Thyroid gland (tissue), 4 donors: ENCODE results near the gene RGMB. TPM values are rescaled to one million over a fixed set of nuclear protein-coding genes. Genes with fewer than 3 reads are reported as not detected.
A peak's percentile ranks its signal among the peaks of the same experiment; 100 is the strongest.

Source experiments
- DNase-seq, 2 donors: peaks; one replicate each; pipeline ENCODE4 v3.0.0-alpha.2; 2019
- H3K27ac ChIP-seq, 3 donors: fragments of 200-600 bp; sonication (generic); 1 replicate in 2 of 3; 2 replicates in 1 of 3; pipeline ENCODE4 v1.5.1; 2016 to 2019; ENCODE audit warnings: mild to moderate bottlenecking in 1 of 3, moderate library complexity in 1 of 3
- H3K27me3 ChIP-seq: fragments of 200-600 bp; sonication (generic); one replicate; pipeline ENCODE4 v1.5.1; 2019
- H3K36me3 ChIP-seq, 2 donors: fragments of 200-600 bp; sonication (generic); one replicate each; pipeline ENCODE4 v1.5.1; 2016 to 2019
- H3K4me1 ChIP-seq, 2 donors: fragments of 200-600 bp; sonication (generic); one replicate each; pipeline ENCODE4 v1.5.1; 2017 to 2019
- H3K4me3 ChIP-seq, 3 donors: fragments of 200-600 bp; sonication (generic); replicated peaks in 1 of 3; 1 replicate in 2 of 3; 2 replicates in 1 of 3; pipeline ENCODE4 v1.5.1; 2016; ENCODE audit warnings: mild to moderate bottlenecking in 1 of 3
- H3K9me3 ChIP-seq: fragments of 200-600 bp; sonication (generic); one replicate; pipeline ENCODE4 v1.5.1; 2017
- POLR2A ChIP-seq, 2 donors: fragments of 450-650 bp; IDR thresholded peaks; one replicate each; pipeline ENCODE4 v1.6.1; 2017; ENCODE audit warnings: antibody characterized with exemption in 2 of 2, mild to moderate bottlenecking in 2 of 2, moderate library complexity in 1 of 2
- WGBS, 2 donors: methylation state at CpG; one replicate each; pipeline ENCODE4 v1.1.5; 2017; 5-methylcytosine and 5-hydroxymethylcytosine counted together
- intact Hi-C: fragments of 100-400 bp; cut with DNase I; formaldehyde crosslinking; loops from one replicate; pipeline ENCODE4 v1.15.1; 2023
- total RNA-seq, 4 donors: library from RNA; depleted of rRNA; stranded (reverse); fragments of >200 nt; gene quantifications; one replicate each; pipeline ENCODE4 v1.2.3, GENCODE V29; 2016
- TF ChIP-seq, protein P1 (sequence below), 6 experiments: fragments of 200-600 bp in 3 of 6; fragments of 450-650 bp in 3 of 6; sonication (generic) in 3 of 6; IDR thresholded peaks; one replicate each; pipeline ENCODE4 v1.5.1; 2016 to 2019; ENCODE audit warnings: antibody characterized with exemption in 6 of 6, mild to moderate bottlenecking in 2 of 6, inconsistent platforms in 1 of 6, moderate library complexity in 1 of 6

Gene RGMB
- total RNA-seq, 4 donors from 2014 or later = 25.3 to 29.7 (median 27.5) TPM

DNA sequence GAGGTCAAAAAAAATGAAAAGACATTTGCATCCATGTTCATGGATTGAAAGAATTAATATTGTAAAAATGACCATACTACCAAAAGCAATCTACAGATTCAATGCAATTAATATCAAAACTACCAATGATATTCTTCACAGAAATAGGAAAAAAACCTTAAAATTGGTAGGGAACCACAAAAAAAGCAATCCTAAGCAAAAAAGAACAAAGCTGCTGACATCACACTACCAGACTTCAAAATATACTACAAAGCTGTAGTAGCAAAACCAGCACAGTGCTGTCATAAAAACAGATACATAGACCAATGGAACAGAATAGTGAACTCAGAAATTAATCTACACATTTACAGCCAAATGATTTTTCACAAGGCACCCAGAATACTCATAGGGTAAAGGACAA is 34.3 kb downstream of the RGMB start:
- intact Hi-C loops = no loop called here
- Histone ChIP-seq H3K9me3 (no peaks in the 10 kb centered on the region), H3K4me1 (no peaks in the 10 kb centered on the region), H3K27ac (no peak overlapping the region), H3K27me3 (no peaks in the 10 kb centered on the region), H3K36me3 (no peaks in the 10 kb centered on the region), H3K4me3 (no peak overlapping the region)
- TF ChIP-seq, protein P1, sequence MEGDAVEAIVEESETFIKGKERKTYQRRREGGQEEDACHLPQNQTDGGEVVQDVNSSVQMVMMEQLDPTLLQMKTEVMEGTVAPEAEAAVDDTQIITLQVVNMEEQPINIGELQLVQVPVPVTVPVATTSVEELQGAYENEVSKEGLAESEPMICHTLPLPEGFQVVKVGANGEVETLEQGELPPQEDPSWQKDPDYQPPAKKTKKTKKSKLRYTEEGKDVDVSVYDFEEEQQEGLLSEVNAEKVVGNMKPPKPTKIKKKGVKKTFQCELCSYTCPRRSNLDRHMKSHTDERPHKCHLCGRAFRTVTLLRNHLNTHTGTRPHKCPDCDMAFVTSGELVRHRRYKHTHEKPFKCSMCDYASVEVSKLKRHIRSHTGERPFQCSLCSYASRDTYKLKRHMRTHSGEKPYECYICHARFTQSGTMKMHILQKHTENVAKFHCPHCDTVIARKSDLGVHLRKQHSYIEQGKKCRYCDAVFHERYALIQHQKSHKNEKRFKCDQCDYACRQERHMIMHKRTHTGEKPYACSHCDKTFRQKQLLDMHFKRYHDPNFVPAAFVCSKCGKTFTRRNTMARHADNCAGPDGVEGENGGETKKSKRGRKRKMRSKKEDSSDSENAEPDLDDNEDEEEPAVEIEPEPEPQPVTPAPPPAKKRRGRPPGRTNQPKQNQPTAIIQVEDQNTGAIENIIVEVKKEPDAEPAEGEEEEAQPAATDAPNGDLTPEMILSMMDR (IDR thresholded peaks at IDR 0.05) = no peak
- no peak for TF ChIP-seq POLR2A (IDR thresholded peaks at IDR 0.05)
- no peak for DNase-seq

DNA sequence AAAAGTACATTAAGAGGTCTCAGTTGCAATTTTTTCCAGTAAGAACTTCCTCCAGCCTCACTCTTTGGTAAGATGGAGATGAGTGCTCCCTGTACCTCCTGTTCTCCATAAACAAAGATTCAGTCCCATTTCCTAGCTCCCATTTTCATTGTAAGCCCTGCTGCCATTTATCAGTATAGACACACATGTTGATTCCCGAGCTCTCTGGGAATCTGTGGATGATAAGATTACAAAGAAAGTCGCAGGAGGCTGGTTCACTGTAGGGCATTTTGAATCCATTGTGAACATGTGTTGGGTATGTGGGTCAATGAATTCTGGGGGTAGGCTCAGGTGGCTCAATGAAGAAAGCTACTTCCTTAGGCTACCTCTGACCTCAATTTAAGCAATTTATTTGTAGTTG is 36.7 kb downstream of the RGMB start:
- no peak for TF ChIP-seq POLR2A (IDR thresholded peaks at IDR 0.05)
- TF ChIP-seq, protein P1 (IDR thresholded peaks at IDR 0.05) = no peak
- Histone ChIP-seq H3K27ac (no peak overlapping the region), H3K9me3 (no peaks in the 10 kb centered on the region), H3K27me3 (no peaks in the 10 kb centered on the region), H3K4me1 (no peaks in the 10 kb centered on the region), H3K36me3 (no peaks in the 10 kb centered on the region), H3K4me3 (no peak overlapping the region)
- intact Hi-C loops = no loop called here
- no peak for DNase-seq
- WGBS, 2 donors = 43 to 48% methylated on average over 2 of the region's 2 CpGs

DNA sequence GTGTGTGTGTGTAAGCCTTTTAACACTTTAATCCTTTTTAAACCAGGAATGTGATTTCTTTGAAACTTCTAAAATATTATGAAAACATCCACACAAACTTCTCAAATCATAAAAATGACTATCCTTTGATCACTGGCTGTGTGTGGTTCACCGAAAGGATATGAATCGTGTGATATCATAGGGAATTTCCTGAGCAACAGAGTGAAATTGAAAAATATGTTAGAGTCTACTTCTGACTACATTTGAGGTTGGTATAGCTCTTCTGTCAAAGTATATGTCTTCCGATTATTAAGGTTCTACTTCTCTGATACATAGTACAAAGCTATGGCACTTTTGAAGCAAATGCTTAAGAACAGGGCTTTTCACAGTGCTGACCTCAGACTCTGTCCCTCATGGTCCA is 40.3 kb downstream of the RGMB start:
- Histone ChIP-seq H3K27me3 (no peaks in the 10 kb centered on the region), H3K4me1 (no peaks in the 10 kb centered on the region), H3K4me3 (no peak overlapping the region), H3K36me3 (no peaks in the 10 kb centered on the region), H3K27ac (no peak overlapping the region), H3K9me3 (no peaks in the 10 kb centered on the region)
- TF ChIP-seq POLR2A (IDR thresholded peaks at IDR 0.05) = no peak
- TF ChIP-seq, protein P1 (IDR thresholded peaks at IDR 0.05) = no peak
- no peak for DNase-seq
- intact Hi-C loops = no loop called here
- 80 to 91% methylated on average over 3 of the region's 3 CpGs for WGBS, 2 donors

DNA sequence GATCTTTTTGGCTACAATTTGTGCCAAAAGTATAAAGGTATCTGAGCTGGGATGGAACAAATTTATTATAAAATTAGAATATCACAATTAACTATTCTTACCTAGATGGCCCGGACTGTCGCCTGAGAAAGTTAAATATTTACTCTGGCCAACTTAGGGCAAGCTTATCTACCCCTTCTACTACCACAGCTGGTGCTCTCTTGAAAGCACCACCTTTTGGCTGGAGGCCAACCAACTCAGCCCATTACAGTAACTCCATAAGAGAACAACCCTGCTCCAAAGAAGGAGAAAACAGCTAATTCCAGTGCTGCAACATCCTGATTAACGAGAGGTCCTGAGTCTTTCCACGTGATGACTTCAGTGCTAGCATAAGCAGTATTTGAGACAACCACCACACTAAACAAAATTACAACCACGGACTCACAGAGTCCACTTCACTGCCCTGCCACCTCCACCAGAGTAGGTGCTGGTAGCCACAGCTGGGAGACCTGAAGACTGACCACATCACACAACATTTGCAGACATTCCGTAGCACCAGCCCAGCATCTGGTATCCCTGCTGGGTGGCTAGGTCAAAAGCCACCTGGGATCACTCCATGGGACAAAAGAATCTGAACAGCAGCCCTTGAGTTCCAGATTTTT is 43.2 kb downstream of the RGMB start:
- H3K4me3 ChIP-seq = no peak overlapping the region
- H3K27ac ChIP-seq = no peak overlapping the region
- no peaks in the 10 kb centered on the region for H3K4me1 ChIP-seq
- WGBS, 2 donors = 56 to 61% methylated on average over 6 of the region's 6 CpGs
- no peaks in the 10 kb centered on the region for H3K27me3 ChIP-seq
- intact Hi-C loops = no loop called here
- peak; percentile 67 to 72 for DNase-seq
- no peak for TF ChIP-seq POLR2A (IDR thresholded peaks at IDR 0.05)
- TF ChIP-seq, protein P1 (IDR thresholded peaks at IDR 0.05) = no peak
- no peaks in the 10 kb centered on the region for H3K36me3 ChIP-seq
- no peaks in the 10 kb centered on the region for H3K9me3 ChIP-seq

DNA sequence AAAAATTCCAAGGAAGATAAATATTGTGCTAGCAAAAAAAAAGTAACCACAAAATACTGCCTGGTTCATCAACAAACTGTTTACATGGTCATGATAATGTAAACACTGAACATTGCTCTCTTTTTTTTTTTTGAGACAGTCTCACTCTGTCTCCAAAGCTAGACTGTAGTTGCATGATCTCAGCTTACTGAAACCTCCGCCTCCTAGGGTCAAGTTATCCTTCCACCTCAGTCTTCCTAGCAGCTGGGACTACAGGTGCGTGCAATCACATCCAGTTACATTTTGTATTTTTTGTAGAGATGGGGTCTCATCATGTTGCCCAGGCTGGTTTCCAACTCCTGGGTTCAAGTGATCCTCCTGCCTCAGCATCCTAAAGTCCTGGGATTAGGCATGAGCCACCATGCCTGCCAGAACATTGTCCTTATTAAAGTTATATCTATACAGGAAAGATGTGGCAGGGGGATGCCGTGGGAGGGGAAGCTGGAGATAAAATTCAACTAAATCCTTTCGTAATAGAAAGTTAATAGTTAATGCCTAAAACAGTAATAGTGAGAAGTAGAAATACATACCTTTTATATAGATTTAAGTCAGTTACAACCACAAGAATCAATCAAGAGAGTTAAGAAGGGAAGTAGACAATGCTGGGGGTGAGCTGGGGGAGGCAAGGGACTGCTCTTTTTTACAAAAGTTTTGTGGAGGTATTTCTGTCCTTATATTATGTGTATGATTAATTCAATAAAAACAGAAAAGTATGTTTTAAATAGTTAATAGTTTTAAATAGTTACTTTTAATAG is 52.3 kb downstream of the RGMB start:
- intact Hi-C loops = no loop called here
- no peak for DNase-seq
- H3K27me3 ChIP-seq = no peaks in the 10 kb centered on the region
- H3K4me3 ChIP-seq = no peak overlapping the region
- WGBS, 2 donors = 92 to 94% methylated on average over 4 of the region's 4 CpGs
- H3K27ac ChIP-seq = no peak overlapping the region
- H3K4me1 ChIP-seq = no peaks in the 10 kb centered on the region
- H3K9me3 ChIP-seq = no peaks in the 10 kb centered on the region
- no peaks in the 10 kb centered on the region for H3K36me3 ChIP-seq
- TF ChIP-seq, protein P1 (IDR thresholded peaks at IDR 0.05) = no peak
- TF ChIP-seq POLR2A (IDR thresholded peaks at IDR 0.05) = no peak
